WTC11 (cell line): Measurements from ENCODE around the gene CEP76. TPM values are rescaled to one million over a fixed set of nuclear protein-coding genes. Genes with fewer than 3 reads are reported as not detected.

Experiments used
- ETV6 ChIP-seq: sonication (generic); formaldehyde crosslinking; IDR thresholded peaks from 2 replicates; pipeline ENCODE4 v1.8.1; 2022; ENCODE audit warnings: mild to moderate bottlenecking, missing genetic modification reagents
- FOXP1 ChIP-seq: sonication (generic); formaldehyde crosslinking; IDR thresholded peaks from 2 replicates; pipeline ENCODE4 v1.8.0; 2022; ENCODE audit warnings: missing genetic modification reagents, mild to moderate bottlenecking, moderate library complexity, borderline replicate concordance
- GABPB1 ChIP-seq: sonication (generic); formaldehyde crosslinking; IDR thresholded peaks from 2 replicates; pipeline ENCODE4 v1.8.1; 2023; ENCODE audit warnings: mild to moderate bottlenecking, missing genetic modification reagents
- NFATC4 ChIP-seq: fragments of 250-450 bp; sonication (Bioruptor Pico); IDR thresholded peaks from 2 replicates; pipeline ENCODE4 v1.9.0; 2021; ENCODE audit warnings: mild to moderate bottlenecking
- OVOL2 ChIP-seq: fragments of 250-450 bp; sonication (Bioruptor Pico); IDR thresholded peaks from 2 replicates; pipeline ENCODE4 v1.9.0; 2021; ENCODE audit warnings: mild to moderate bottlenecking, borderline replicate concordance
- PRRX2 ChIP-seq: fragments of 250-450 bp; sonication (Bioruptor Pico); IDR thresholded peaks from 2 replicates; pipeline ENCODE4 v1.8.0; 2021; ENCODE audit warnings: mild to moderate bottlenecking
- RORB ChIP-seq: fragments of 250-450 bp; sonication (Bioruptor Pico); IDR thresholded peaks from 2 replicates; pipeline ENCODE4 v1.9.0; 2021; ENCODE audit warnings: mild to moderate bottlenecking
- SMAD3 ChIP-seq: sonication (generic); formaldehyde crosslinking; IDR thresholded peaks from 2 replicates; pipeline ENCODE4 v1.8.0; 2022; ENCODE audit warnings: missing genetic modification reagents, mild to moderate bottlenecking, borderline replicate concordance
- SMAD4 ChIP-seq: sonication (generic); formaldehyde crosslinking; IDR thresholded peaks from 2 replicates; pipeline ENCODE4 v1.8.0; 2022; ENCODE audit warnings: mild to moderate bottlenecking, missing genetic modification reagents
- TEAD1 ChIP-seq: sonication (generic); formaldehyde crosslinking; IDR thresholded peaks from 2 replicates; pipeline ENCODE4 v1.8.0; 2022; ENCODE audit warnings: mild to moderate bottlenecking, missing genetic modification reagents
- ZNF138 ChIP-seq: sonication (generic); formaldehyde crosslinking; conservative IDR thresholded peaks from 2 replicates; pipeline ENCODE4 v1.8.1; 2022; ENCODE audit warnings: mild to moderate bottlenecking, moderate library complexity, missing genetic modification reagents
- total RNA-seq: library from RNA; stranded (reverse); gene quantifications from 3 replicates; pipeline ENCODE4 v1.2.3, GENCODE V29; 2021
- TF ChIP-seq, protein P1 (sequence below): sonication (generic); formaldehyde crosslinking; IDR thresholded peaks from 2 replicates; pipeline ENCODE4 v1.8.0; 2022; ENCODE audit warnings: mild to moderate bottlenecking, missing genetic modification reagents
- TF ChIP-seq, protein P2 (sequence below): sonication (generic); formaldehyde crosslinking; IDR thresholded peaks from 2 replicates; pipeline ENCODE4 v1.8.1; 2023; ENCODE audit warnings: mild to moderate bottlenecking, missing genetic modification reagents, moderate library complexity
- TF ChIP-seq, protein P3 (sequence below): sonication (generic); formaldehyde crosslinking; IDR thresholded peaks from 2 replicates; pipeline ENCODE4 v1.8.1; 2022; ENCODE audit warnings: missing genetic modification reagents, borderline replicate concordance
- TF ChIP-seq, protein P4 (sequence below): sonication (generic); formaldehyde crosslinking; IDR thresholded peaks from 2 replicates; pipeline ENCODE4 v1.8.1; 2022; ENCODE audit warnings: mild to moderate bottlenecking, moderate library complexity, missing genetic modification reagents
- TF ChIP-seq, protein P5 (sequence below): sonication (generic); formaldehyde crosslinking; IDR thresholded peaks from 2 replicates; pipeline ENCODE4 v1.8.1; 2023; ENCODE audit warnings: mild to moderate bottlenecking, moderate library complexity, missing genetic modification reagents
- TF ChIP-seq, protein P6 (sequence below): sonication (generic); formaldehyde crosslinking; IDR thresholded peaks from 2 replicates; pipeline ENCODE4 v1.8.0; 2022; ENCODE audit warnings: mild to moderate bottlenecking, missing genetic modification reagents
- TF ChIP-seq, protein P7 (sequence below): fragments of 200-600 bp; IDR thresholded peaks from 2 replicates; pipeline ENCODE4 v1.8.0; 2022; ENCODE audit warnings: antibody characterized with exemption

CEP76 gene
- total RNA-seq, 1 experiment from 2014 or later = 16.9 TPM

DNA sequence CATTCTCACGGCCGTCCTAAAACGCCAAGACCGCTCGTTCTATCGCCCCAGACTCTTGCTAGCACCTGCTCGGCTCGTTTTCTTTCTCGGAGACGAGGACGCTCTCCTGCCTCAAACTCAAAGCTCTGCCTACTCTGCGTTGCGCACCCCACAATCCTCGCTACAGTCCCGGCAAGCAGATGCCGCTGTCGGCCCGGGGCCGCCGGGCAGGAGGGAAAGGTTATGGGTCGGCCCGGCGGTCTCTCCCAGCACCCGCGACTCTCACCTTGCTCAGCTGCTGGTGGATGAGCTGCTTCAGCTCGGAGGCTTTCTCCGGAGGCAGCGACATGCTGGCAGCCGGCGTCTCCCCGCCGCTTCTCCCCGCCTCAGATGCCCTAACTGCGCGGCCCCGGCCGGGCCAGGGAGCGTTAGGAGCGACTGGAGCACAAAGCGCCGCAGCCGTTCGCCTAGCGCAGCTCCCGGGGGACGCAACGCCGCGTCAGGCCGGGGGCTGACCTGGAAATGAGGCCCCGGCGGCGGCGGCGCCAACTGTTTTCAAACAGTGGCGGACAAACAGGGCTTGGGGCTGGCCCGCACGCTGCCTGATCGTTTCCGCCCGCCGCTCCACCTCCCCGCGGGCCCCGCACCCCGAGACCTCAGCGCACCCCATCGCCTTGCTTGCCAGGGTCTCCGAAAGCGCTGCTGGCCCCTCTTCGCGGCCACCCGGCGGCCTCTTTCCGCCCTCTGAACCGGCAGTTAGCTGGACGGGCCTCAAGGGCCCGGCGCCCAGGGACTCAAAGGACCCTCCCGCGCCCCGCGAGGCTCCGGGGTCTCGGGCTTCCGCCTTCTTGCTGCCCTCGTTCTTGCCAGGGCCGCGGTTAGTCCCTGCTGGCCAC lies at the start of gene CEP76, which contains the start of gene PSMG2 (continued):
- TF ChIP-seq, protein P1, sequence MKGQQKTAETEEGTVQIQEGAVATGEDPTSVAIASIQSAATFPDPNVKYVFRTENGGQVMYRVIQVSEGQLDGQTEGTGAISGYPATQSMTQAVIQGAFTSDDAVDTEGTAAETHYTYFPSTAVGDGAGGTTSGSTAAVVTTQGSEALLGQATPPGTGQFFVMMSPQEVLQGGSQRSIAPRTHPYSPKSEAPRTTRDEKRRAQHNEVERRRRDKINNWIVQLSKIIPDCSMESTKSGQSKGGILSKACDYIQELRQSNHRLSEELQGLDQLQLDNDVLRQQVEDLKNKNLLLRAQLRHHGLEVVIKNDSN = 0 out of 2 replicates have a peak, but pooled peaks have one; percentile 31
- TF ChIP-seq SMAD3 (CRISPR knock-in tag) (0 out of 2 replicates have a peak, but pooled peaks have one; percentile 53), RORB (CRISPR knock-in tag) (no peak), NFATC4 (CRISPR knock-in tag) (no peak), TEAD1 (peak; percentile 73), PRRX2 (no peak), GABPB1 (CRISPR knock-in tag) (peak; percentile 66), ETV6 (CRISPR knock-in tag) (0 out of 2 replicates have a peak, but pooled peaks have one; percentile 75), SMAD4 (CRISPR knock-in tag) (no peak), FOXP1 (CRISPR knock-in tag) (no peak), ZNF138 (no peak), OVOL2 (no peak)
- TF ChIP-seq, protein P2, sequence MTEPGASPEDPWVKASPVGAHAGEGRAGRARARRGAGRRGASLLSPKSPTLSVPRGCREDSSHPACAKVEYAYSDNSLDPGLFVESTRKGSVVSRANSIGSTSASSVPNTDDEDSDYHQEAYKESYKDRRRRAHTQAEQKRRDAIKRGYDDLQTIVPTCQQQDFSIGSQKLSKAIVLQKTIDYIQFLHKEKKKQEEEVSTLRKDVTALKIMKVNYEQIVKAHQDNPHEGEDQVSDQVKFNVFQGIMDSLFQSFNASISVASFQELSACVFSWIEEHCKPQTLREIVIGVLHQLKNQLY (CRISPR knock-in tag) = no peak
- TF ChIP-seq, protein P3, sequence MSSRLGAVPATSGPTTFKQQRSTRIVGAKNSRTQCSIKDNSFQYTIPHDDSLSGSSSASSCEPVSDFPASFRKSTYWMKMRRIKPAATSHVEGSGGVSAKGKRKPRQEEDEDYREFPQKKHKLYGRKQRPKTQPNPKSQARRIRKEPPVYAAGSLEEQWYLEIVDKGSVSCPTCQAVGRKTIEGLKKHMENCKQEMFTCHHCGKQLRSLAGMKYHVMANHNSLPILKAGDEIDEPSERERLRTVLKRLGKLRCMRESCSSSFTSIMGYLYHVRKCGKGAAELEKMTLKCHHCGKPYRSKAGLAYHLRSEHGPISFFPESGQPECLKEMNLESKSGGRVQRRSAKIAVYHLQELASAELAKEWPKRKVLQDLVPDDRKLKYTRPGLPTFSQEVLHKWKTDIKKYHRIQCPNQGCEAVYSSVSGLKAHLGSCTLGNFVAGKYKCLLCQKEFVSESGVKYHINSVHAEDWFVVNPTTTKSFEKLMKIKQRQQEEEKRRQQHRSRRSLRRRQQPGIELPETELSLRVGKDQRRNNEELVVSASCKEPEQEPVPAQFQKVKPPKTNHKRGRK (CRISPR knock-in tag) = no peak
- TF ChIP-seq, protein P4, sequence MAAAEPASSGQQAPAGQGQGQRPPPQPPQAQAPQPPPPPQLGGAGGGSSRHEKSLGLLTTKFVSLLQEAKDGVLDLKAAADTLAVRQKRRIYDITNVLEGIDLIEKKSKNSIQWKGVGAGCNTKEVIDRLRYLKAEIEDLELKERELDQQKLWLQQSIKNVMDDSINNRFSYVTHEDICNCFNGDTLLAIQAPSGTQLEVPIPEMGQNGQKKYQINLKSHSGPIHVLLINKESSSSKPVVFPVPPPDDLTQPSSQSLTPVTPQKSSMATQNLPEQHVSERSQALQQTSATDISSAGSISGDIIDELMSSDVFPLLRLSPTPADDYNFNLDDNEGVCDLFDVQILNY (CRISPR knock-in tag) = no peak
- TF ChIP-seq, protein P5, sequence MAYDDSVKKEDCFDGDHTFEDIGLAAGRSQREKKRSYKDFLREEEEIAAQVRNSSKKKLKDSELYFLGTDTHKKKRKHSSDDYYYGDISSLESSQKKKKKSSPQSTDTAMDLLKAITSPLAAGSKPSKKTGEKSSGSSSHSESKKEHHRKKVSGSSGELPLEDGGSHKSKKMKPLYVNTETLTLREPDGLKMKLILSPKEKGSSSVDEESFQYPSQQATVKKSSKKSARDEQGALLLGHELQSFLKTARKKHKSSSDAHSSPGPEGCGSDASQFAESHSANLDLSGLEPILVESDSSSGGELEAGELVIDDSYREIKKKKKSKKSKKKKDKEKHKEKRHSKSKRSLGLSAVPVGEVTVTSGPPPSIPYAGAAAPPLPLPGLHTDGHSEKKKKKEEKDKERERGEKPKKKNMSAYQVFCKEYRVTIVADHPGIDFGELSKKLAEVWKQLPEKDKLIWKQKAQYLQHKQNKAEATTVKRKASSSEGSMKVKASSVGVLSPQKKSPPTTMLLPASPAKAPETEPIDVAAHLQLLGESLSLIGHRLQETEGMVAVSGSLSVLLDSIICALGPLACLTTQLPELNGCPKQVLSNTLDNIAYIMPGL = 0 out of 2 replicates have a peak, but pooled peaks have one; percentile 73
- TF ChIP-seq, protein P6, sequence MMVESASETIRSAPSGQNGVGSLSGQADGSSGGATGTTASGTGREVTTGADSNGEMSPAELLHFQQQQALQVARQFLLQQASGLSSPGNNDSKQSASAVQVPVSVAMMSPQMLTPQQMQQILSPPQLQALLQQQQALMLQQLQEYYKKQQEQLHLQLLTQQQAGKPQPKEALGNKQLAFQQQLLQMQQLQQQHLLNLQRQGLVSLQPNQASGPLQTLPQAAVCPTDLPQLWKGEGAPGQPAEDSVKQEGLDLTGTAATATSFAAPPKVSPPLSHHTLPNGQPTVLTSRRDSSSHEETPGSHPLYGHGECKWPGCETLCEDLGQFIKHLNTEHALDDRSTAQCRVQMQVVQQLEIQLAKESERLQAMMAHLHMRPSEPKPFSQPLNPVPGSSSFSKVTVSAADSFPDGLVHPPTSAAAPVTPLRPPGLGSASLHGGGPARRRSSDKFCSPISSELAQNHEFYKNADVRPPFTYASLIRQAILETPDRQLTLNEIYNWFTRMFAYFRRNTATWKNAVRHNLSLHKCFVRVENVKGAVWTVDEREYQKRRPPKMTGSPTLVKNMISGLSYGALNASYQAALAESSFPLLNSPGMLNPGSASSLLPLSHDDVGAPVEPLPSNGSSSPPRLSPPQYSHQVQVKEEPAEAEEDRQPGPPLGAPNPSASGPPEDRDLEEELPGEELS (CRISPR knock-in tag) = no peak
- TF ChIP-seq, protein P7, sequence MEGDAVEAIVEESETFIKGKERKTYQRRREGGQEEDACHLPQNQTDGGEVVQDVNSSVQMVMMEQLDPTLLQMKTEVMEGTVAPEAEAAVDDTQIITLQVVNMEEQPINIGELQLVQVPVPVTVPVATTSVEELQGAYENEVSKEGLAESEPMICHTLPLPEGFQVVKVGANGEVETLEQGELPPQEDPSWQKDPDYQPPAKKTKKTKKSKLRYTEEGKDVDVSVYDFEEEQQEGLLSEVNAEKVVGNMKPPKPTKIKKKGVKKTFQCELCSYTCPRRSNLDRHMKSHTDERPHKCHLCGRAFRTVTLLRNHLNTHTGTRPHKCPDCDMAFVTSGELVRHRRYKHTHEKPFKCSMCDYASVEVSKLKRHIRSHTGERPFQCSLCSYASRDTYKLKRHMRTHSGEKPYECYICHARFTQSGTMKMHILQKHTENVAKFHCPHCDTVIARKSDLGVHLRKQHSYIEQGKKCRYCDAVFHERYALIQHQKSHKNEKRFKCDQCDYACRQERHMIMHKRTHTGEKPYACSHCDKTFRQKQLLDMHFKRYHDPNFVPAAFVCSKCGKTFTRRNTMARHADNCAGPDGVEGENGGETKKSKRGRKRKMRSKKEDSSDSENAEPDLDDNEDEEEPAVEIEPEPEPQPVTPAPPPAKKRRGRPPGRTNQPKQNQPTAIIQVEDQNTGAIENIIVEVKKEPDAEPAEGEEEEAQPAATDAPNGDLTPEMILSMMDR = no peak
- TF ChIP-seq, all 79 proteins: peak for 16
